ENCODE results near the gene TARS1.
"Not testable (repeated sequence)": the region's sequence is repeated elsewhere in the genome, so short reads cannot be mapped to it uniquely, and the experiment has no call there.

Gene TARS1

DNA sequence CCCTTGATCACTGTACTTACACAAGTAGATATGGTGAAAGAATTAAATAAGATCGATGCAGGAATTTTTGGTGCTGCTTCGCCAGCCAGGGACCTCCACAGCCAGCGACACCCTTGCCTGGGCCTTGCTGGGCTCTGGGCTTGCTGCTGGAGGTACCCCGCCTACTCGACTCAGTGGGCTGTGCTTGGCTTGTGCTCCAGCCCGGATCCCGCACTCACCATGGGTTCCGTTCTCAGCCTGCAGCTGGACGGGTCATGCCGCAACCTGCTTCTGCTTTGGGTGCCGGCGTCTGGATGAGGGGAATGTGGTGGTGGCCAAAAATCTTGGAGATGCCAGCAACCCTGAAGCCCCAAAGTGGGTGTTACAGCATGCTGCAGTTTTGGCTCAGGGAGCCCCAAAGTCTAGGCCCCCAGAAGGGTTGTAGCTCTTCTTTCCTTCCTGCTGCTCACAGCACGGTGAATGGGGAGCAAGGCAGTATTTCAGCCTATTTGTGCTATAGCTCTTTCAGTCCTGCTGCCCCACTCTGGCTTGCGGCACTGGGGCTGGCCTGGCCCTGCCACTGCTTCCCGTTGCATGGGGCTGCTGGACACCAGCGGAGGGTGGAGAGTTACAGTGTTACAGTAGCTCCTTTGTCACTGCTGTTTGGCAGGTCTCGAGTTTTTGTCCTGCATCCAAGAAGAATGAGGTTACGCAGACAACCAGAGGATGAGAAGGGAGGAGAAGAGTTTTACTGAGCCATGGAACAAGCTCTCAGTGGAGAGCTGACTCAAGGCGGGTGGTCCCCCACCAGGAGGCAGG lies 48.0 kb downstream of the TARS1 start:
- no peak for DNase-seq

DNA sequence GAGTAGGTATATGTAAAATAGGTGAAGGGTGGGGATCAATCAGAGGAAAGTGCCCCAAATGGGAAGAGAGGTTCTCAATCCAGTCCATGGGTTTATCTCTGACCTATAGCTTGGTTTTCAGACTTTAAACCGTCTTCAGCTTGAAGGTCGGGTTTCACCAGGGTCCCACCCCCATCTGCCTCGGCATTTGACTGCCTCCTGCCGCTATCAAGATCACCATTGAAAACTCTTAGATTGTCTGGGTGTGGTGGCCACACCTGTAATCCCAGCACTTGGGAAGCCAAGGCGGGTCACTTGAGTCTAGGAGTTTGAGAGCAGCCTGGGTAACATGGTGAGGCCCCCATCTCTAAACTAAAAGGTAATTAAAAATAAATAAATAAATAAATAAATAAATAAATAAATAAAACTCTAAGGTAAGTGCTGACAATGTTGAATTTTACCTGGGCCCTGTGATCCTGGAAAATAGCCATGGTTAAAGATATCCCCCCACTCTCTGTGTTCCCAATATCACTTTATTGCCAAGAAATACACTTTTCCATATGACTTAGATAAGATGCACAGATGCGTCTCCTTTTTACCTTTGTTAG lies 48.8 kb downstream of the TARS1 start:
- no peak for DNase-seq

DNA sequence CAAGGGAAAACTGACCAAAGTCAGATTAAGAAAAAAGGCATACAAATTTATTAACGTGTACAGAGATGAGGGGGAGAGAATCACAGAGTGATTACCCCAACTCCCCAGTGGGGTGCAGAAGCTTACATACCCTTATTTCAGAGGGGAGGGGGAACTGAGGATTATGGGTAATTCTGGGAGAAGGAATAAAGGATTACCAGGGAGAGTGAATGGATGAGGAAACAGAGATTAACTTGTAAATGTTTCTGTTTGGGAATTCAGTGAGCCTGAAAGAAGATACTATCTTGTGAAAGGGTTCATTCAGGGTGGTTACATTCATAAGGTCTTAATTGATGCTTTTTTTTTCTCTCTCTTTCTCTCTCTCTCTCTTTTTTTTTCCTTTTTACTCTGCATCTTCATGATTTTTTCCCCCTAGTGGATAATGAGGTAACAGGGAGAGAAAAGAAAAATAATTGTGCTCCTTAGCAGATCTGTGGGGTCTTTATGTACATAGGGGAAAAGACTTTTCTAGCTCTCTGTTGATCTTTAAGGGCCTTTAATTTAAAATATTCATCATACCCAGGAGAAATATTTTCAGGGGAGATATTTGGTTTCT lies 49.4 kb downstream of the TARS1 start:
- DNase-seq = no peak

DNA sequence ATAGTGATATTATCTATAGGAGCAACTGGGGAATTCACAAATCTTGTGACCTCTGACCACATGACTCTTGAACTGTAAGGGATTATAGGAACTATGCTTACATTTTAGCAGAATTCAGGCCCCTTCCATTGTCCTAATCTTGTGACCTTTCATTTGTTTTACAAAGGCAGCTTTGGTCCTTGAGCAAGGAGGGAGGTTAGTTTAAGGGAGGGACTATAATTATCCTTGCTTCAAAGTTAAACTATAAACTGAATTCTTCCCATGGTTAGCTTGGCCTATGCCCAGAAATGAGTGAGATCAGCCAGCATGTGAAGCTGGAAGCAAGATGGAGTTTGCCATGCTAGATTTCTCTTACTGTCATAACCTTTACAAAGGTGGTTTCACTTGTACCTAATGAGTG lies 51.2 kb downstream of the TARS1 start:
- DNase-seq = no peak

DNA sequence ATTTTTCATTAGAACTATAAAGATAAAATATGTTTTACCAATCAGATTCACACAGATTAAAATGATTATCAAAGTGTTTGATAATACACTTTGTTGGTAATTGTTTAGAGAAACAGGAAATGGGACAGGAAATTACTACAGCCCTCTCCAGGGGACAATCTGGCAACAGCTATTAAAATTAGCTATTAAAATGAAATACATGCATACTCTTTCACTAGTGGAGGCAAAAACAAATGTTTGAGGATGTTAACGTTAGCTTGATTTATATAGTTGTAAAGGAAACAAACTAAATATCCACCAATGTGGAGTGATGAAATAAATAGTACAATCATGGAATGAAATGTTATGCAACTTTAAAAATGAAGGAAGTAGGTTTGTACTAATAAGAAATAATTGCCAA lies 53.7 kb downstream of the TARS1 start:
- peak in 1 of 2 donors; percentile 16 for DNase-seq

DNA sequence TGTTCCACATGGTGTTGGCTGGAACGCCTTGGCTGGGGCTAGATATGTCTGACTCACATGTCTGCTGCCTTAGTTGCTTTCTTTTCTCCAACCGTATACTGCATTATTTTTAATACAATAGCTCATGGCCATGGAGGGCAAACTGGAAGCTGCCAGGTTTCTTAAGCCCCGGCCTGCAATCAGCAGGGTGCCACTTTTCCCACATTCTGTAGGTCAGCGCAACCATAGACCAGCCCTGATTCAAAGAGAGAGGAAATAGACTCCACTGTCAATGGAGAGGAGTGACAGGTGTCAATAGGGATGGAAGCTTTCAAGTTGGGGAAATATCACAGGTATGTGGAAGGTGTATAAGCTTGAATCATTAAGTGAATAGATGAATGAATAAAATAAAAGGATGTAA lies 60.5 kb downstream of the TARS1 start:
- no peak for DNase-seq

DNA sequence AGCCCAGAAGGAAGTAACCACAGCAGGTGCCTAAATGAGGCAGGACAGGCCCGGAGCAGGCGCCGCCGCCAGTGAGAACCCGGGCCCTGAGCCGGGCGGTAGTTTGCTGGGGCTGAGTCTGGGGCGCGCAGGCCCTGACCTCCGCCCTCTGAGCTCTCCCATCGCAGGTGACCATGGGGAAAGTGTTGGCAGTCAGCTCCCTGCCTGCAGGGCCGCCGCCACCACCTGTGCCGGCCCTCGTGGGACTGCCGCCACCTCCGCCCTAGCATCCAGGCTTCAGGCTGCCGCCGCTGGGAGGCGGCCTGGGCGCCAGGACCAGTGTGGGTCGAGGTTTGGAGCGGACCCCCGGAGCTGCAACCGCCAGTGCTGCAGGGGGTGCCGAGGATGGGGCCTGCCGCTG lies 61.1 kb downstream of the TARS1 start:
- no peak for DNase-seq

DNA sequence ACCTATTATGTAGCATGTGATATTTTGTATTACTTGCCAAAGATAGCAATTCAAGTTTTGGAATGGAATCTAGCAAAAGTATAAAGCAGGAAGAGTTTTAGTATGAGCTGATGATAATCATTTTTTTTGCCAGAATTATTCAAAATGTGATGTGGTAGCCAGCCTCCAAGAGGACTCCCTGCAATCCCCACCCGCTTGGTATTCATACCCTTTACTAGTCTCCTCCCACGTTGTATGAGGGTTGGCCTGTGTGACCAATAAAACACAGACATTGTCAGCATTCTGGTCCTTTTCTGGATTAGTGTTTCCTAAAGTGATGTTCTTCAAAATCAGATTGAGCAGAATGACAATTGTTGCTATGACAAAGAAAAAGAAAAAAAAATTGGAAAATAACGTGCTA lies 63.8 kb downstream of the TARS1 start:
- DNase-seq = no peak

DNA sequence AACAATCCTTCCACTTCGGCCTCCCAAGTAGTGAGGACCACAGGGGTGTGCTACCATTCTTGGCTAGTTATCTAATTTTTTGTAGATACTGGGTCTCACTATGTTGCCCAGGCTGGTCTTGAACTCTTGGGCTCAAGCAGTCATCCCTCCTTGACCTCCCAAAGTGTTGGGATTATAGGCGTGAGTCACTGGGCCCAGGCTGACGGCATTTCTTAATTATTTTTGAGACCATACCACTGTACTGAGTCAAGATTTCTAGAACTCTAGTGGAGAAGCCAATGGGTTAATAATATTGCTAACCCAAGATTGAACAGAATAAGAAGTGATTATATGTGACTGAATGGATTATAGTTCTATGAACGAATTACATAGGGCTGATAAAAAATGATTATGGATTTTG lies 66.7 kb downstream of the TARS1 start:
- no peak for DNase-seq

DNA sequence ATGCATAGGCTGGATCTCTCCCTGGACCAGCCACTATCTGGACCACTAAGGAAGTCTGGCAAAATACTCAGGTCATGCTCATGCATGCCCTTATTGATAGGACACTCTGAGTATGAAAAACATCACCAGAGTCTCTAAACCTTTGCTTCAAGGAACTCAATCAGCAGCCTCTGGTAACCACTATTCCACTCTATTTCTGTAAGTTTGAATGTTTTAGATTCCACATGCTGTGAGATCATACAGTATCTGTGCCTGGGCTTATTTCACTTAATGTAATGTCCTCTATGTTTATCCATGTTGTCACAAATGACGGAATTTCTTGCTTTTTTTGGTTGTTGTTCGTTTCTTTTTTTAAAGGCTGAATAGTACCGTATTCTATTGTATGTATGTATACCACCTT lies 68.3 kb downstream of the TARS1 start:
- DNase-seq = no peak

DNA sequence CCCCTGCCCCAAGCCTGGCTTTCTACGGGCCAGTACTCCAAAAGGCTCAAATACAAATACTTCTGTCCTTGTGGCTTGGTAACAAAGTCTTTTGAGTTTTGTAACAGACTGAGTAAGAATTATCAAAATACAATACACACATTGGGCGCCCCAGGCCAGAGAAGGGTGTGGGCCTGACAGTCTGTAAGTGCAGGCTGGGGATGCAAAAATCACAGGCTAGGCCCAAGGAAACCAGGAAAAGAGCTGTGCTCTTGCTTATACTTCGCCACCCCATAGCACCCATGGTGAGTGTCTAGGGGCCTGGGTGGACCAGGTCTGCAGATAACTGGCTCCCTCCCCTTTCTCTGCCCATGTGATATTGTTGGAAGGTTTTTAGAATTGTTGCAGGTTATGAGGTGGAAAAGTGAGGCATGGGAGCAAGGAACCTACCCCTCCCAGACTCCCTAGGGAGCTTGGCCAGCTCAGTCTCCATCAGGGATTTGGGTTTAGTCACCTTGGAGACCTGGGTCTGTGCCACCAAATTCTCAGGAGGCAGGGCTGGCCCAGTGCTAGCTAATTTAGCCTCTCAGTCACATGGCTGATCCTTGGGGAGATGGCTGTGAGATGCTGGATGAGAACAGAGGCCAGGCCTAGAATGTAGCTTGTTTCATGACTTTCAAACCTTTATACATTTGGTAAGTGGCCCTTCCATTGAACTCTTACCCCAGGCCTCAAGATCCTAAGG lies 72.9 kb downstream of the TARS1 start:
- no peak for DNase-seq

DNA sequence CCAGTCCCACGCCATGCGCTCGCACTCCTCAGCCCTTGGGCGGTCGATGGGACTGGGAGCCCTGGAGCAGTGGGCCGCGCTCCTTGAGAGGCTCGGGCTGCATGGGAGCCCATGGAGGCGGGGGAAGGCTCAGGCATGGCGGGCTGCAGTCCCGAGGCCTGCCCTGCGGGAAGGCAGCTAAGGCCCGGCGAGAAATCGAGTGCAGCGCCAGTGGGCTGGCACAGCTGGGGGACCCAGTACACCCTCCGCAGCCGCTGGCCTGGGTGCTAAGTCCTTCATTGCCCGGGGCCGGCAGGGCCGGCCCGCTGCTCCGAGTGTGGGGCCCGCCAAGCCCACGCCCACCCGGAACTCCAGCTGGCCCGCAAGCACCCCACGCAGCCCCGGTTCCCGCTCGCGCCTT lies 74.6 kb downstream of the TARS1 start:
- DNase-seq = not testable (repeated sequence)

DNA sequence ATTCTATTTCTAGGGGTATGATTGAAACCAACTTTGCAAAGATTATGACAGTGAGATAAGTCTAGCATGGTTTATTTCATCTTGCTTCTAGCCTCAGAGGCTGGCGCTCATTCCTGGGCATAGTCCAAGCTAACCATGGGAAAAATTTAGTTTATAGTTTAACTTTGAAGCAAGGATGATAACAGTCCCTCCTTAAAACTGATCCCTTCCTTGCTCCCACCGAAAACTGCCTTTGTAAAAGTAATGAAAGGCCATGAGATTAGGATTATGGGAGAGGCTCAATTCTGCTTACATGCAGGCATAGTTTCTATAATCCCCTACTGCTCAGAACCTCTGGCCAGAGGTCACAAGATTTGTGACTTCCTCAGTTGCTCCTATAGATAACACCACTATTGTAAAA lies 75.7 kb downstream of the TARS1 start:
- DNase-seq = no peak

All from inflammatory macrophage (primary cell).